PFSK-1 (cell line): ENCODE measurements around the gene ADAMTS9.

Source experiments
- POLR2AphosphoS5 ChIP-seq: IDR thresholded peaks from 2 replicates; pipeline ENCODE4 v1.6.1; 2012; ENCODE audit warnings: low read depth, mild to moderate bottlenecking, control low read depth, low read length, moderate library complexity
- REST ChIP-seq, 2 experiments: IDR thresholded peaks; 2 replicates each; pipeline versions ENCODE4 v1.6.1 to v1.8.0; 2011 to 2012; ENCODE audit warnings: low read depth in 2 of 2, low read length in 2 of 2, control low read depth in 1 of 2, inconsistent platforms in 1 of 2, mild to moderate bottlenecking in 1 of 2, moderate library complexity in 1 of 2; ENCODE audit not compliant: insufficient read depth in 1 of 2
- SIN3A ChIP-seq: IDR thresholded peaks from 2 replicates; pipeline ENCODE4 v1.6.1; 2012; ENCODE audit warnings: mild to moderate bottlenecking, low read length, moderate library complexity, borderline replicate concordance; ENCODE audit not compliant: insufficient read depth
- TAF1 ChIP-seq: IDR thresholded peaks from 2 replicates; pipeline ENCODE4 v1.6.1; 2012; ENCODE audit warnings: low read length, control low read depth, borderline replicate concordance; ENCODE audit not compliant: insufficient read depth

DNA sequence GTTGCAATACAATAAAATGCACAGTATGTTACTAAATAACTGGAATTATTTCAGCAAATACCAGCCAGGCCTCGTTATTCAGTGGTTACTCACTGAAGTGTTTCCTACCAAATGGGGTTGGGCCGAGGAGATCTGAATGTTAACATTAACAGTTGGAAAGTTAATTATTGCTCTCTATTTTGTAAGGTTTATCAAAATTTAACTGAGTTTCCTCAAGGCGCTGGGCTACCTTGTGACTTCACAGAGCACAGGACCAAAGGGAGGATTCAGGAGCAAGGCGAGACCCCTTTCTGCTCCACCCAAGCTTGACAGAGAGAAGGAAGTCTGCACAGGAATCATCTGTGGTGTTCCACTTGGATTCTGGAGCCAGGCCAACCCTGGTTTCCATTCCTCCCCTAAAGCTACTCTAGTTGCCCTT lies 21.6 kb downstream of the ADAMTS9 start:
- no peak for TF ChIP-seq POLR2AphosphoS5
- no peak for TF ChIP-seq TAF1
- no peak for TF ChIP-seq SIN3A
- TF ChIP-seq REST (IDR thresholded peaks at IDR 0.05; ENCODE audit: insufficient read depth in 1 of 2, low read depth in 2 of 2, low read length in 2 of 2), result no peak
